ENCODE data around the gene HCAR2.
"Not testable (repeated sequence)": the region's sequence is repeated elsewhere in the genome, so short reads cannot be mapped to it uniquely, and the experiment has no call there.

HCAR2 gene

DNA sequence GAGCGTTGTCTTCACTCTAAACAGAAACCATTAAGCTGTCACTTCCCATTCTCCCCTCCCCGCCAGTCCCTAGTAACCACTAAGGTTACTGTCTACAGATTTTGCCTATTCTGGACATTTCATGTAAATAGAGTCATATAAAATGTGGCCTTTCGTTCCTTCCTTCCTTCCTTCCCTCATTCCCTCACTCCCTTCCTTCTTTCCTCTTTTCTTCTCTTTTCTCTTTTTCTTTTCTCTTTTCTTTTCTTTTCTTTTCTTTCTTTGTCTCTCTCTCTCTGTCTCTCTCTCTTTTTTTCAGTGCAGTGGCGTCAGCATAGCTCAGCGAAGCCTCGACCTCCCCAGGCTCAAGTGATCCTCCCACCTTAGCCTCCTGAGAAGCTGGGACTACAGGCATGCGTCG is 37.8 kb downstream of the HCAR2 start:
- DNase-seq (ENCODE audit: low read depth), result no peak

DNA sequence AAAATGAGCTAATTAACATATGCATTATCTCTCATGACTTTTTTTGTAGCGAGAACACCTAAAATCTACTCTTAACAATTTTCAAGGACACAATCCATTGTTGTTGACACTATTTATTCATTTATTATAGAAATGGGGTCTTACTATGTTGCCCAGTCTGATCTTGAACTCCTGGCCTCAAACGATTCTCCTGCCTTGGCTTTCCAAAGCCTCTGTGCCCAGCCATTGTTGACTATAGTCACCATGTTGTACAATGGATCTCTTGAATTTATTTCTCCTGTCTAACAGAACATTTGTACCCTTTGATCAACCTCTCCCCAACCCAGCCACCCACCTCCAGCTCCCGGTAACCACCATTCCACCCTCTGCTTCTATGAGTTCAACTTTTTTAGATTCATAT is 41.2 kb downstream of the HCAR2 start:
- DNase-seq (ENCODE audit: low read depth), result no peak

DNA sequence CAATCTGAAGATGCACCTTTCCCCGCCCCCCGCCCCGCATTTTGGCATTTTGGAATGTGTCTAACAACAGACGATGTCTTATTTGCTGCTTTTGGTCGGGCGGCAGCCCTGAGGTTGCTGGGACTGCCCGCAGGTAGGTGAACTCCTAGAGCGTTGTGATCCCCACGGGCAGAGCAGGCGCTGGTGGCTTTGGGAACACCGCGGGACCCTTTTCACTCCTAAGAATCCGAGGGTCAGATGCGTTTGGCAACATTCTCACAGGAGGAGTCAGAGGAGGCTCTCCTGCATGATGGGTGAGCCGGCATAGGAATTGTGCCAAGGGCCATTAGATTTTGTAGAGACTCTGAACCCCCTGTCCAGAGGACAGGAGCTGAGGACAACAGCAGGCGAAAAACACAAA is 41.9 kb downstream of the HCAR2 start:
- no peak for DNase-seq (ENCODE audit: low read depth)

DNA sequence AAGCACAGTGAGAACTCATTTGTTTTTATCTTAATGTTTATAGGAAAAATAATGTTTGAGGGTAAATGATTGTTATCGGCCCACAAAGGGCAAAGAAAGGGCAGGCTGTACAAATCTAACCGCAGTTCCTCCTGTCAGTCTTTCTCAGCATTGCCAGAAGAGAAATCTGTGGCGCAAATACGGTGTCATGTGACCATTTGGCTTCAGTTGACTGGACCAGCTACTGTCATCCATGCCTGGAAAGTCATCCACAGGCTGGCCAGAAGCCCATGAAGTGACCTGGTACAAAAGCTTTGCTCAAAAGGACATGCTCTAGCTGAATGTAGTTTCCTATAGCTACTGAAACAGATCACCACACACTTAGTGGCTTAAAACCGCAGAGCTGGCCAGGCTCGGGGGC is 43.6 kb downstream of the HCAR2 start:
- no peak for DNase-seq (ENCODE audit: low read depth)

DNA sequence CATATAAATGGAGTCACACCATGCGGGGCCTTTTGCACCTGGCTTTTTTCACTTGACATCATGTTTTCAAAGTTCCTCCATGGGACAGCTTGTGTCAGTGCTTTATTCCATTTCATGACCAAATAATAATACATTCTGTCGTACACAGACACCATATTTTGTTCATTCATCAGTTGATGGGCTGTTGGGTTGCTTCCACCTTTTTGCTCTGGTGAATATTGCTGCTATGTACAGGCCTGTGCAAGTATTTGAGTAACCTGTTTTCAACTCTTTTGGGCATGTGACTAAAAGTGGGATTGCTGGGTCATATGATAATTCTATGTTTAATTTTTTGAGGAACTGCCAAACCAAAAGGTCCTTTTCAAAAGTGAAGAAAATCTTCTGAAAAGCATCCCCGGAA is 46.9 kb downstream of the HCAR2 start:
- DNase-seq (ENCODE audit: low read depth), result no peak

DNA sequence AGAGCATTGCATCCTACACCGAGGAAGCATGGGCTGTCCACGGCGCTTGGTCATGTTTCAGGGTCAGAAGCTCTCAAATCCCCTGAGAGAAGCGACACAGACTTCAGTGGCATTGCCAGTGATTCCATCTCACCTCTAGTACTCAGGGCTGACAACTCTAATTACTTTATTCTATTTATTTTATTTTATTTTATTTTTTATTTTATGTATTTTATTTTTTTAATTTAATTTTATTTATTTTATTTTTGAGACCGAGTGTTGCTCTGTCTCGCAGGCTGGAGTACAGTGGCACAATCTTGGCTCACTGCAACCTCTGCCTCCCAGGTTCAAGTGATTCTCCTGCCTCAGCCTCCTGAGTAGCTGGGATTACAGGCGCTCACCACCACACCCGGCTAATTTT is 49.9 kb downstream of the HCAR2 start:
- DNase-seq (ENCODE audit: low read depth), result not testable (repeated sequence)

DNA sequence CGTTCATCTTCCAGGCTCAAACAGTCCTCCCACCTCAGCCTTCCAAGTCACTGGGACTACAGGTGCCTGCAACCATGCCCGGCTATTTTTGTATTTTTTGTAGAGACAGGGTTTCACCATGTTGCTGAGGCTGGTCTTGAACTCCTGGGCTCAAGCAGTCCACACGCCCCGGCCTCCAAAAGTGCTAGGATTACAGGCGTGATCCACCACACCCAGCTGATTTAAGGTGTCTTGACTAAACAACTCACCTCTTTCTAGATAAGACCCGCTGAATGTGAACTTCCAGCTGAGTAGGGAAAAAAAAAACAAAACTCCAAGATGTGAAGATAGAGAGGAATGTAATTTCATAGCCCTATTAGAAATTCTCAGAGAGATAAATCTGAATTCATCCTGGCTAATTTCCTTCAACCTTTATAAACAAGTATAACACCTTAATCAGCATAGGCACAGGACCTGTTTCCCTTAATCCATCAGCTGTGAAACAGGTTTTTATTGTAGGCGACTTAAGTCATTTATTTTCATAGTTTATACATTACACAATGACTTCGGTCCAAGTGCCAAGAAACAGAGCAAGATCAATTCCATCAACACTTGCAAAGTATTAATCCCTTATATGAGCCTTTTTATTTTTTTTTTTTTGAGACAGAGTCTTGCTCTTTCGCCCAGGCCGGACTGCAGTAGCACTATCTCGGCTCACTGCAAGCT is 51.5 kb downstream of the HCAR2 start:
- DNase-seq (ENCODE audit: low read depth), result no peak
